ENCODE data around the gene PCYOX1L.
A peak's percentile ranks its signal among the peaks of the same experiment; 100 is the strongest.
"Not testable (repeated sequence)": the region's sequence is repeated elsewhere in the genome, so short reads cannot be mapped to it uniquely, and the experiment has no call there.

The PCYOX1L gene

GRCh38 chr5:149387982-149388381 is 30.1 kb downstream of the PCYOX1L start:
- peaks cover 40% of the 10 kb centered on the region for H3K4me1 ChIP-seq (ENCODE audit: control insufficient read depth, insufficient read depth, low read length, poor library complexity, severe bottlenecking)
- H3K36me3 ChIP-seq (ENCODE audit: control insufficient read depth, insufficient read depth, low read length), result no peaks in the 10 kb centered on the region
- peaks cover 5% of the 10 kb centered on the region for H3K9me3 ChIP-seq (ENCODE audit: control insufficient read depth, low read length)
- H3K27ac ChIP-seq (ENCODE audit: low read depth, low read length, severe bottlenecking), result peak overlapping the region; percentile 53
- 100% methylated on average over 1 of the region's 1 CpG for WGBS, 2 experiments (ENCODE audit: insufficient coverage in 2 of 2)
- H3K4me3 ChIP-seq (ENCODE audit: extremely low read depth, insufficient read depth, low read length, poor library complexity, severe bottlenecking), result no peak overlapping the region

GRCh38 chr5:149388498-149389190 is 30.8 kb downstream of the PCYOX1L start:
- Histone ChIP-seq H3K4me3 (ENCODE audit: extremely low read depth, insufficient read depth, low read length, poor library complexity, severe bottlenecking) (no peak overlapping the region), H3K27ac (ENCODE audit: low read depth, low read length, severe bottlenecking) (peak overlapping the region; percentile 53), H3K4me1 (ENCODE audit: control insufficient read depth, insufficient read depth, low read length, poor library complexity, severe bottlenecking) (peaks cover 33% of the 10 kb centered on the region), H3K9me3 (ENCODE audit: control insufficient read depth, low read length) (peaks cover 5% of the 10 kb centered on the region), H3K36me3 (ENCODE audit: control insufficient read depth, insufficient read depth, low read length) (no peaks in the 10 kb centered on the region)
- 90 to 97% methylated on average over 4 to 6 of the region's 7 CpGs for WGBS, 2 experiments (ENCODE audit: insufficient coverage in 2 of 2)

GRCh38 chr5:149389552-149390495 is 32.0 kb downstream of the PCYOX1L start:
- WGBS, 2 experiments (ENCODE audit: insufficient coverage in 2 of 2), result 96 to 100% methylated on average over 6 to 7 of the region's 11 CpGs
- no peak overlapping the region for H3K27ac ChIP-seq (ENCODE audit: low read depth, low read length, severe bottlenecking)
- H3K4me3 ChIP-seq (ENCODE audit: extremely low read depth, insufficient read depth, low read length, poor library complexity, severe bottlenecking), result no peak overlapping the region

DNA sequence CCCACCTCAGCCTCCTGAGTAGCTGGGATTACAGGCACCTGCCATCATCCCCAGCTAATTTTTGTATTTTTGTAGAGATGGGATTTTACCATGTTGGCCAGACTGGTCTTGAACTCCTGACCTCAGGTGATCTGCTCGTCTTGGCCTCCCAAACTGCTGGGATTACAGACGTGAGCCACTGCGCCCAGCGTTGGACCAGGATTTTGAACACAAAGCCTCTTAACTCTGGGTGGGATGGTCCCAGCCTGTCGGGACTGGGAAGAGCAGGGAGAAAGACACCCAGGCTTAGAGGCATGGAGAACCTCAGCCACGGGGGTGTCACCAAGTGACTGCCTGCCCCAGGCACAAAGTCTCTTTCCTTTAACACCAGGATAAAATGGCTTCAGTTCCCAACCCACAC is 33.2 kb downstream of the PCYOX1L start:
- WGBS, 2 experiments (ENCODE audit: insufficient coverage in 2 of 2), result 89 to 92% methylated on average over 5 to 6 of the region's 6 CpGs
- not testable (repeated sequence) for H3K27ac ChIP-seq (ENCODE audit: low read depth, low read length, severe bottlenecking); H3K4me3 ChIP-seq (ENCODE audit: extremely low read depth, insufficient read depth, low read length, poor library complexity, severe bottlenecking)

More at GRCh38 chr5:149389552-149390495, 32.0 kb downstream of the PCYOX1L start:
- Histone ChIP-seq H3K36me3 (ENCODE audit: control insufficient read depth, insufficient read depth, low read length) (no peaks in the 10 kb centered on the region), H3K4me1 (ENCODE audit: control insufficient read depth, insufficient read depth, low read length, poor library complexity, severe bottlenecking) (peaks cover 31% of the 10 kb centered on the region), H3K9me3 (ENCODE audit: control insufficient read depth, low read length) (peaks cover 5% of the 10 kb centered on the region)

DNA sequence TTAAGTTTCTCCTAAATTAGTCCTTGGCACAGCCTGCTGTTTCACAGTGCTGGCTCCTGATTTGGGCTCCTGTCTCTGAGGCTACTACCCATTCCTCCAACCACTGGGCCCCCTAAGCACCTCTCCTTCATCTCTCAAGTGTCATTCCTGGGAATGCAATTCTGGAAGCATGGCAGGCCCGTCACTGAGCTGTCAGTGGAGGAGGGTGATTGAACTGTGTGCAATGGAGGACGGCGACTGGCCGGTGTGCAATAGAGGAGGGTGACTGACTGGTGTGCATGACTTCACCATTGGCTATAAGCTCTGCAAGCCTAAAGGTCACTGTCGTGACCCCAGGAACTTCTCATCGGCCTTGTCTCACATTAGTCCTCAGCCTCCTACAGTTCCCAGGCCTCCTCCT is 33.7 kb downstream of the PCYOX1L start:
- Histone ChIP-seq H3K4me3 (ENCODE audit: extremely low read depth, insufficient read depth, low read length, poor library complexity, severe bottlenecking) (no peak overlapping the region), H3K4me1 (ENCODE audit: control insufficient read depth, insufficient read depth, low read length, poor library complexity, severe bottlenecking) (peaks cover 20% of the 10 kb centered on the region), H3K27ac (ENCODE audit: low read depth, low read length, severe bottlenecking) (no peak overlapping the region), H3K36me3 (ENCODE audit: control insufficient read depth, insufficient read depth, low read length) (no peaks in the 10 kb centered on the region), H3K9me3 (ENCODE audit: control insufficient read depth, low read length) (peaks cover 5% of the 10 kb centered on the region)
- 86 to 87% methylated on average over 6 of the region's 6 CpGs for WGBS, 2 experiments (ENCODE audit: insufficient coverage in 2 of 2)

More for the DNA sequence above, 33.2 kb downstream of the PCYOX1L start:
- peaks cover 23% of the 10 kb centered on the region for H3K4me1 ChIP-seq (ENCODE audit: control insufficient read depth, insufficient read depth, low read length, poor library complexity, severe bottlenecking)
- H3K9me3 ChIP-seq (ENCODE audit: control insufficient read depth, low read length); H3K36me3 ChIP-seq (ENCODE audit: control insufficient read depth, insufficient read depth, low read length): not testable (repeated sequence)

GRCh38 chr5:149392718-149393117 is 34.9 kb downstream of the PCYOX1L start:
- H3K36me3 ChIP-seq (ENCODE audit: control insufficient read depth, insufficient read depth, low read length), result no peaks in the 10 kb centered on the region
- H3K27ac ChIP-seq (ENCODE audit: low read depth, low read length, severe bottlenecking), result no peak overlapping the region
- H3K9me3 ChIP-seq (ENCODE audit: control insufficient read depth, low read length), result peaks cover 5% of the 10 kb centered on the region
- H3K4me3 ChIP-seq (ENCODE audit: extremely low read depth, insufficient read depth, low read length, poor library complexity, severe bottlenecking), result no peak overlapping the region
- peaks cover 16% of the 10 kb centered on the region for H3K4me1 ChIP-seq (ENCODE audit: control insufficient read depth, insufficient read depth, low read length, poor library complexity, severe bottlenecking)
- WGBS, 2 experiments (ENCODE audit: insufficient coverage in 2 of 2), result 88 to 90% methylated on average over 13 to 15 of the region's 19 CpGs

DNA sequence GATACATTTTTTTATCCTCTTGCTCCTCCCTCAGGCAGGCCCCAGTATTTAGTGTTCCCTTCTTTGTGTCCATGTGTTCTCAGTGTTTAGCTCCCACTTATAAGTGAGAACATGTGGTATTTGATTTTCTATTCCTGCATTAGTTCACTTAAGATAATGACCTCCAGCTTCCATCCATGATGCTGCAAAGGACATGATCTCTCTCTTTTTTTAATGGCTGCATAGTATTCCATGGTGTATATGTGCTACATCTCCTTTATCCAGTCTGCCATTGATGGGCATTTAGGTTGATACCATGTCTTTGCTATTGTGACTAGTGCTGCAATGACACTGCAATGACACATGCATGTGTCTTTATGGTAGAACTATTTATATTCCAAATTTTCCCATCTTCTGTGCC is 37.1 kb downstream of the PCYOX1L start:
- H3K36me3 ChIP-seq (ENCODE audit: control insufficient read depth, insufficient read depth, low read length); H3K9me3 ChIP-seq (ENCODE audit: control insufficient read depth, low read length); H3K4me1 ChIP-seq (ENCODE audit: control insufficient read depth, insufficient read depth, low read length, poor library complexity, severe bottlenecking); H3K4me3 ChIP-seq (ENCODE audit: extremely low read depth, insufficient read depth, low read length, poor library complexity, severe bottlenecking); H3K27ac ChIP-seq (ENCODE audit: low read depth, low read length, severe bottlenecking): not testable (repeated sequence)

DNA sequence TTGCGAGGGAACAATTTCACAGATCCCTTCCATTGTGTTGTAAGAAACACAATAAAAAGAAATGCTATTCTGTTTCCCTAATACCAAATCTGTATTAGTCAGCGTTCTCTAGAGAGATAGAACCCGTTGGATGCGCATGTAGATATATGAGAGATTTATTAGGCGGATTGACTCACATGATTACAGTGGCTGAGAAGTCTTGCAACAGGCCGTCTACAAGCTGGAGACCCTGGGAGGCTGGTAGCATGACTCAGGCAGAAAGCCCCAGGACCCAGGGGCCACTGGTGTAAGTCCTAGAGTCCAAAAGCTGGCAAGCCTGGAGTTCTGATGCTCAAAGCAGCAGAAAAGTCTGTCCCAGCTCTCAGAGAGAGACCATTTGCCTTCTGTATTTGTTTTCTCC is 39.7 kb downstream of the PCYOX1L start:
- Histone ChIP-seq H3K4me3 (ENCODE audit: extremely low read depth, insufficient read depth, low read length, poor library complexity, severe bottlenecking) (no peak overlapping the region), H3K9me3 (ENCODE audit: control insufficient read depth, low read length) (no peaks in the 10 kb centered on the region), H3K4me1 (ENCODE audit: control insufficient read depth, insufficient read depth, low read length, poor library complexity, severe bottlenecking) (peaks cover 22% of the 10 kb centered on the region), H3K36me3 (ENCODE audit: control insufficient read depth, insufficient read depth, low read length) (no peaks in the 10 kb centered on the region), H3K27ac (ENCODE audit: low read depth, low read length, severe bottlenecking) (peak overlapping the region; percentile 32)
- WGBS, 2 experiments (ENCODE audit: insufficient coverage in 2 of 2), result 89 to 98% methylated on average over 4 of the region's 6 CpGs

- H3K4me3 ChIP-seq (ENCODE audit: extremely low read depth, insufficient read depth, low read length, poor library complexity, severe bottlenecking); H3K36me3 ChIP-seq (ENCODE audit: control insufficient read depth, insufficient read depth, low read length); H3K27ac ChIP-seq (ENCODE audit: low read depth, low read length, severe bottlenecking); H3K9me3 ChIP-seq (ENCODE audit: control insufficient read depth, low read length): not testable (repeated sequence)
- peaks cover 28% of the 10 kb centered on the region for H3K4me1 ChIP-seq (ENCODE audit: control insufficient read depth, insufficient read depth, low read length, poor library complexity, severe bottlenecking)
- 87 to 88% methylated on average over 3 to 6 of the region's 7 CpGs for WGBS, 2 experiments (ENCODE audit: insufficient coverage in 2 of 2)
These were observed 41.0 kb downstream of the PCYOX1L start for GRCh38 chr5:149398747-149399266.

- H3K36me3 ChIP-seq (ENCODE audit: control insufficient read depth, insufficient read depth, low read length), result no peaks in the 10 kb centered on the region
- H3K9me3 ChIP-seq (ENCODE audit: control insufficient read depth, low read length), result no peaks in the 10 kb centered on the region
- H3K4me3 ChIP-seq (ENCODE audit: extremely low read depth, insufficient read depth, low read length, poor library complexity, severe bottlenecking), result no peak overlapping the region
- peak overlapping the region; percentile 60 for H3K27ac ChIP-seq (ENCODE audit: low read depth, low read length, severe bottlenecking)
- H3K4me1 ChIP-seq (ENCODE audit: control insufficient read depth, insufficient read depth, low read length, poor library complexity, severe bottlenecking), result peaks cover 38% of the 10 kb centered on the region
These were observed 41.9 kb downstream of the PCYOX1L start for GRCh38 chr5:149399775-149400174.
